ENCODE measurements around the gene CES3.
"Not testable (repeated sequence)": the region's sequence is repeated elsewhere in the genome, so short reads cannot be mapped to it uniquely, and the experiment has no call there.

The CES3 gene

DNA sequence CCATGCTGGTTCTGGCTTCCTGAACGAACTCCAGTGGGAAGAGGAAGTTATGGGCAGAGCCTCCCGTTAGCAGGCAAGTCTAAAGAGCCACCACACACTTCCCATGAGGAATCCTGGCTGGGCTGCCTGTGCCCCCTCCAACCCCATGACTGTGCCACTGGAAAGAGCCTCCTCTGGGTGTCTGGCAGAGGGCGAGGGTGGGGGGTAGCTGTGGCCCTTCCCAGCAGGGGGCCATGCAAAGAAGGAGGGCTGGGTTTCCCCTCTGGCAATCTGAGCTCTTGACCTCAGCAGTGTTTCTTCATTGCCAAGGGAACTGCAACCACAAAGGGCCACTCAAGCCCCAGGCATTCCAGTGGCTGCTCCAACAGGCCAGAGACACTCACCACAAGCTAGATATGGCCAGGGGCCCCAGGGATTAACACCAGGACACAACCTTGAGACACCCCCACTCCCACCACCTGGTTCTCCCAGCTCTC, 34.1 kb upstream of the CES3 start:
- DNase-seq: no peak

DNA sequence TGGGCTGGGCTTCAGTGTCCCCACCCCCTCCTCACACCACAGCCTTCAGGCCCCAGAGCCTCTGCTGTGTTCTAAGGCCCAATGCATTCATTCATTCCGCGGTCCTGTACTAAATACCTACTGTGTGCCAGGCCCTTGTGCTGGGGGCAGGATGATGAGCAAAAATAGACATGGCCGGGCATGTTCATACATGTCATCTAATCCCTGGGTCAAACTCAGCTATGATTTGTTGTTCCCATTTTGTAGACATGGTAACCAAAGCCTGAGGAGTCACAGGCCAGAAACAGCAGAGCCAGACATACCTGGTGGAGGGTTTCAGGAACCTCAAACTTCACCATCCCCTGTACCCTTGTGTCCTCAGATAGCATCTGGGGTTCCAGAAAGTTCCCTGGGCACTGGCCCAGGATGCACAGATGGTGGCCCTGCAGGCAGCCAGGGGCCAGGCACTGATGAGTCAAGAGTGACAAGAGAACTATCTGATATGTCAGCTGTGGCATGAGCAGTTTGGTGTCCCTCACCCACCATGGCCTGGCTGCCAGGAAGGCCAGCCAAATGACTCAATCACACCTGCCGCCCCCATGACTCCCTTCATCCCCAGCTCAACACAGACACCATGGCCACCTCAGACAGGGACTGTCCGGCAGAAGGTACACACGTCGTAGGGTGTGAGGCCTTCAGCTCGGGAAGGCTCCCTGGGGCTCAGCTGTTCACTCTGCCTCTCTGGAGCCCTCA, 33.0 kb upstream of the CES3 start:
- DNase-seq: no peak

DNA sequence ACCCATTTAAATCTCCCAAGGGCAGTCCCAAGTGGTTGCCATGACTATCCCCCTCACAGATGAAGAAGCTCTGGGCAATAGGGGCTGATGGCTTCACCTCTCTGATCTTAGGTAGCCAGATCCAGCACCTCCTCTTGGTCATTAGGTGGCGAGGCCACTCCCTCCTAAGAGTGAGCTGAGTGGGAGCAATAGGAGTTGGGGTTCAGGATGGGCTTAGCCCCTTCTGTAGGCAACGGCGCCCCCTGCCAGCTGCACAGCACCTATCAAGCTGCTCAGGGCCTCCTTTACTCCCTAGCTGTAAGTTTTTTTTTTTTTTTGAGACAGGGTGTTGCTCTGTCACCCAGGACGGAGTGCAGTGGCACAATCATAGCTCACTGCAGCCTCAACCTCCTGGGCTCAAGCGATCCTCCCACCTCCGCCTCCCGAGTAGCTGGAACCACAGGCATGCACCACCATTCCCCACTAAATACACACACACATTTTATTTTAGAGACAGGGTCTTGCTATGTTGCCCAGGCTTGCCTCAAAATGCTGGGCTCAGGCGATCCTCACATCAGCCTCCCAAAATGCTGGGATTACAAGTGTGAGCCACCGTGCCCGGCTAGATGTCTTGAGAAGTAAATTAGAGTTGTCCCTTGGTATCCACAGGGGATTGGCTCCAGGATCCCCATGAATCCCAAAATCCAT, 32.2 kb upstream of the CES3 start:
- no peak for DNase-seq

DNA sequence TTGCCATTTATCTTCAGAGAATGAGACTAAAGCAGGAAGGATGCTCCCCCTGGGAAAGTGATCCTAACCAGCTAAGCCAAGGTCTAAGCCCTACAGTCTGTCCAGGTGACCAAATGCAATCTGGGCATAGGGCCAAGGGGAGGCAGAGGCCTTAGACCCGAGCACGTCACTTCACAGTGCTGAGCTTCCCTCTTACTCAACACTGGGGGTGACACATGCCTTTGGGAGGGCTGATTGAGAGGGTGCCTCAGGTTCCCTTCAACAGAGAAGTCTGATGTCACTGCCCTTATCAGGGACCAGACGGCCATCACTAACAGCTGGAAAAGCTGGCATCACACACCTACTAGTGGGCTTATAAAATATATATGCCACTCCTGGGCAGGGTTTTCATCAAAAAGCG, 30.9 kb upstream of the CES3 start:
- DNase-seq: no peak

DNA sequence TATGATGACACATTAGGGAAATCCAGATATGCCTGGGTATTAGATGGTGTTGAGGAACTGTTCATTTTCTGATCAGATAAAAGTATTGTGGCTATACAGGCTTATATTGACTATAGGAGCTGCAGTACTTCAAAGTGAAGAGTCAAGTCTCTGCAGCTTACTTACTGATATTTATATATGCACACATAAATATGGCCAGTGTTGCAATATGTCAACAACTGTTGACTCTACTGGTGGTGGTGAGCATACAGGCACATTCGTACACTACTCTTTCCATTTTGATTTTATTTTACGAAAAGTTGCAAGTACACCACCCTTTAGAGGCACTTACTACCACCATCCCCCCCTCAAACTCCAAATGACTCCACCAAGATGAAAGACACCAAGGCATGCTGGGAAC, 29.4 kb upstream of the CES3 start:
- DNase-seq: no peak

DNA sequence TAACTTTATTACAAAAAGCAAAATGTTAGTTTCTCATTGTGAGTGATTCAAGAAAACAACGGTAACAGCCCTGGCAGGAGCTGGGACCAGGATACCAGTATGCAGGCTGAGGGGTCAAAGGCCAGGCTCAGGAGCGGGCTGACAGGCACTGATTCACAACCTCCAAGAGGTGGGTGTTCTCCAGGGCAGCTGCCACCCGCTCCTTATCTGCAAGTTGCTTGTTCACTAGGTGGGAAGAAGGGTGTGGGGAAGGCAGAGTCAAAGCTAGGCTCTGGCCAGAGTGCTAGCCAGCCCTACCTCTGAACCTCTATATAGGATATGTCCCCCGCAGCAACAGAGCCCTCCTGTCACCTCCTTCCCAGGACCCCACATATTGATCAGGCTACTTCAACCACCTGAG, 29.0 kb upstream of the CES3 start:
- no peak for DNase-seq

DNA sequence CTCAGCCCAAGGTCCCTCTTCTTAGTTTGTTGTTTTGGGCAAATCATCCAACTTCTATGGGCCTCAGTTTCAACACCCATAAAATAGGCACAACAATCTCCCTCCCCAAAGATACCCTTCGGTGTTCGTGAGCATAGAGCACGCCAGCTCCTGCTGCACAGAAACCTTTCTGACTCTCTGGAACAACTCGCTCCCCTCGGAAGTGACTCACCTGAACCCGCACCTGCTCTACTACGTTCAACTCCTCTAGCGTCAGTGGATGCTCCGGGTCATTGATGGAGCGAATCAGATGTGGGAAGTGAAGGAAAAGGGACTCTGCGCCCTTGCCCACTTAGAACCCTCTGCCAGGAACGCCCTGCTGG, 27.3 kb upstream of the CES3 start:
- DNase-seq: no peak

DNA sequence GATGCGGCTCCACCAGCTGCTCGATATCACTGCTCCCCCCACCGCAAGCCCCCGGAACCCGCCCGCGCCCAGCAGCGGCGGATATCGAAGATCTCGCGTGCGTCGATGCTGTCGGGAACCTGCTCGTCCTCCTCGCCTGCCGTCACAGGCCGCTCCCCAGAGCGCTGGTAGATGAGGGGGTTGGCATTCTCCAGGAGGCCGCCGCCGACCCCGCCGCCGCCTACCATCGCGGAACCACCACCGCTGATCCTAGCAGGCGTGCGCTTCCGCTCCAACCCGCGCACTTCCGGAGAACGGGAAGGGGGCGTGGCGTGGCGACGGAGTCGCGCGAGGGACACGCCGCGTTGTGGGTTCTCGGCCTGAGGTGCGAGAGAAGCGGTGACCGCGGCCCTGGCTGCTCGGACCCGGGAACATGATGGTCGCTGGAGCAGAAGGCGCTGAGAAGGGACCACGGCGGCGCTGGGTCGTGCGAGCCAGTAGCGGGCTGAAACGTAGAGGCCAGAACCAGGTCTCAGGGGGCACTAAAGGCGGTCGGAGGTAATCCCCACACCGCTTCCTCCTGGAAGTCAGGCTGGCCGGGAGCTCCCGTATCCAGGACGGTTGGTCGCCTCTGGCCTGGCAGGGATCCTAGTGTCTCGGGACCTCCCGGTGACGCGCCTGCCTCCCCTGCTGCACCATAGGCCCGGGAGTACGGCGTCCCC, 26.8 kb upstream of the CES3 start, which contains the start of gene CIAO2B:
TSS of gene CIAO2B (minus strand) at position 265 of the 701 bp plus-strand sequence. CDS start at position 227, 38 bp downstream.
- DNase-seq: peak; percentile 55 to 80

DNA sequence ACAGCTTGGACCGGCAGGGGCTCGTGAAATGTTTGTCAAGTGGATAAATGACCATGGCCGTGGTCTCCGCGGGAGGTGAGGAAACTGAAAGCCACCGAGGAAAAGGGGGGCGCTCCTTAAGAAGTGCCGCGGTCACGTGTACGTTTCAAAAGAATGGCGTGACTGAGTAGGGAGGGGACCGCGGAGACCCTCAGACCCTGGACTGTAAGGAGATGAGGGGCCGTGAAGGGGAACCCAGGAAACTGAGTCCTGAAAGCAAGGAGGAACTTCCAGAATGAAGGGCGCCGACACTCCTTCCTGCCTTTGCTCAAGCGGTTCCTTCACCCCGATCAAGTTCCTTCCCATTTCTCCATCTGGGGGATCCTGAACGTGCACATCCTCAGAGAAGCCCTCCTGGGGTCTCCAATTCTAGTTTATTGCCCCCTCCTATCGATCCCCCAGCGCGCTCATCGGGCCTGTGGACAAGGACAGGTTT, 26.2 kb upstream of the CES3 start:
- DNase-seq: not testable (repeated sequence)

DNA sequence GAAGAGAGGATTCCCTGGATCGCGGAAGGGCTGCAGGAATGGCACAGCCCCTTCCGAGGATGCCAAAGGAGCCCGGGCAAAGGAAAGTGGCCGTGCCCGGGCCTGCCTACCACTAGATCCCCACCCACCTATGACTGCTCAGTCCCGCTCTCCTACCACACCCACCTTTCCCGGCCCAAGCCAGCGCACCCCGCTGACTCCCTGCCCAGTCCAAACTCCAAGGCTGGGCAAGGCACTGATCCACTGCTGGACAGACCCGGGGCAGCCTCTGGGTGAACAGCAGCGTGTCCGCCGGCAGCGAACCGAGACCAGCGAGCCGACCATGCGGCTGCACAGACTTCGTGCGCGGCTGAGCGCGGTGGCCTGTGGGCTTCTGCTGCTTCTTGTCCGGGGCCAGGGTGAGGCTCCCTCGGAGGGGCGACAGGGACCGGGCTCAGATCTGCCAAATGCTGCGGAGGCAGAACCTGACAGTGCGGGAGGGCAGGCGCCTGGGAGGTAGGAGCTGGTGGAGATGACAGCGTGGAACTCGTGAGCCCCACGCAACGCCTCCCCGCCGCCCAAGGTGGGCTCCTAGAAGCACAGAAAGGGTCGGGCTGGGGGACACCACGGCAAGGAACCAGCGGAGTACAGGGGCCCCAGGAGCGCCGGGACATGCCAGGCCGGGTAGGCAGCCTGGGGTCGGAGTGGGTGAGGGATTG, 25.6 kb upstream of the CES3 start, which contains the start of gene CES2:
TSS of gene CES2 (plus strand) at position 203 of the 698 bp plus-strand sequence. CDS start at position 323, 120 bp downstream.
- no peak for DNase-seq

DNA sequence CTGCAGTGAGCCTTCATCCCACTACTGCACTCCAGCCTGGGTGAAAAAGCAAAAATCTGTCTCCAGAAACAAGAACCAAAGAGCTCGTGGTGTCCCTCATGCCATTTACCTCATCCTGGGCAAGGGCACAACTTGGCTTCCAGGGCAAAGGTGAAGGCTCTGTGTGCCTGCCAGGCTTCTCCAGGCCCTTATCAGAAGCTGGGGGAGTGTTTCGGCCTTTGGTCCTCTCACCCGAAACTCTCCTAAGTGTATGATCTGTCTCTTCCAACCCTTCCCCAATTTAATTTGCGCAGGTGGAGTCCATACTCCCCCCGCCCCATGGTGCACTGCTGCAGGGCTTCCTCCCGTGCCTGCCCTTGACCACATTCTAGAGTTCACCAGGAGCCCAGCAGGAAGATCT, 24.6 kb upstream of the CES3 start:
- no peak for DNase-seq

DNA sequence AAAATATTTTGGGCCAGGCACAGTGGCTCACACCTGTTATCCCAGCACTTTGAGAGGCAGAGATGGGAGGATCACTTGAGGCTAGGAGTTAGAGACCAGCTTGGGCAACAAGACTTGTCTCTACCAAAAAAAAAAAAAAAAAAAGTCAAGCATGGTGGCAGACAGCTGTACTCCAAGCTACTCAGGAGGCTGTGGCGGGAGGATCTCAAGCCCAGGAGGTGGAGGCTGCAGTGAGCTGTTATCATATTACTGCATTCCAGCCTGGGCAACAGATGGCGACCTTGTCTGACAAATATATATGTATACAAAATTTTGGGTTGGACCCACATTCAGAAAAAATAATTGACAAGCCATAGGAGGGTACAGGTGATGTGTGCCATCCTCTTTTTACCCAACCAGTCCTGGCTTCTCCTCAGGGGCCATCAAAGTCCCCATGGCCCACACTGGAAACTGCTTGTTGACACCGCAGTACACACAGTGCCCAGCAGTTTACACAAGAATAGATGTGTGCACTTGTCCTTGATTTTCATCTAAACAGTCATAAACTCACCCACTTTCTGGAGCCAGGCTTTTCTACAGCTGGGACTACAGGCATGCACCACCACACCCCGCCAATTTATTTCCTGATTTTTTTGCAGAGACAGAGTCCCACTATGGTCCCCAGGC, 24.0 kb upstream of the CES3 start:
- no peak for DNase-seq

DNA sequence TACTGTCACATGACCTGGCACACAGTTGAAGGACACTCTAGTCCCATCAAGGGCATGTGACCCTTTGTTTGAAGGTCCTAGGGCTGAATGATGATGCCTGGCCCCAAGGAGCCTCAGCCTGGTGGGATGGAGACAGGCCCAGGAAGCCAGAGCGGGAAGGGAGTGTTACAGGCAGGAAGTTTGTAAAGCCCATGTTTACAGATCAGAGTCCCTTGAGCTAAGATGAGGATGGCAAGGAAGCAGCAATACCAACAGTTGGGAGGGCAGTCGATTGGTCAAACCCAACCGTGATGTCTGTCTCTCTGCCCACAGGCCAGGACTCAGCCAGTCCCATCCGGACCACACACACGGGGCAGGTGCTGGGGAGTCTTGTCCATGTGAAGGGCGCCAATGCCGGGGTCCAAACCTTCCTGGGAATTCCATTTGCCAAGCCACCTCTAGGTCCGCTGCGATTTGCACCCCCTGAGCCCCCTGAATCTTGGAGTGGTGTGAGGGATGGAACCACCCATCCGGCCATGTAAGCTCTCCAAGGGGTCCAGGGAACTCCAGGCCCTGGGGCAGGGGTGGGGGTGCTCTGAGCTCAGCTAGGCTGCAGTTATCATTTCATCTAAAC, 23.2 kb upstream of the CES3 start:
- DNase-seq: no peak

DNA sequence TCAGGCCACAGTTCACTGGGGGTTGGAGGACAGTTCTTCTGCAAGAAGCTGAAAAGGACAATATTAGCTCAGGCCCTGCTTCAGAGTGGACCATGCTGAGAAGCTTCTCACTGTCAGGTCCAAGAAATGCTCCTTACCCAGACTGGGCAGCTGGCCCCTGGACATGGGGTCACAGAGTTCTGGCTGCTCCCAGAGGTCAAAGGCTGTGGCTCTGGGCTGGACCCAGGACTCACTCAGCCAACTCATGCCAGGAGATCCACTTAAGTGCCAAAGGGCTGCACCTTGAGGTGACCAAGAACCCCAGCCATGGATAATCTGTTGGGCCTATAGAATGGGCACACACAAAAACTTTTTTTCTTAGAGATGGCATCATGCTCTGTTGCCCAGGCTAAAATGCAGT, 21.7 kb upstream of the CES3 start:
- no peak for DNase-seq

DNA sequence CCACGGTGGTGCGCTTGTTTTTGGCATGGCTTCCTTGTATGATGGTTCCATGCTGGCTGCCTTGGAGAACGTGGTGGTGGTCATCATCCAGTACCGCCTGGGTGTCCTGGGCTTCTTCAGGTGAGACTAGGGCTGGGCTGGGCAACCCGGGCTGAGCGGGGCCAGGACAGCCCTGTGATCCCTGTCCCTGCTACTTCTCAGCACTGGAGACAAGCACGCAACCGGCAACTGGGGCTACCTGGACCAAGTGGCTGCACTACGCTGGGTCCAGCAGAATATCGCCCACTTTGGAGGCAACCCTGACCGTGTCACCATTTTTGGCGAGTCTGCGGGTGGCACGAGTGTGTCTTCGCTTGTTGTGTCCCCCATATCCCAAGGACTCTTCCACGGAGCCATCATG, 20.8 kb upstream of the CES3 start:
- DNase-seq: no peak

DNA sequence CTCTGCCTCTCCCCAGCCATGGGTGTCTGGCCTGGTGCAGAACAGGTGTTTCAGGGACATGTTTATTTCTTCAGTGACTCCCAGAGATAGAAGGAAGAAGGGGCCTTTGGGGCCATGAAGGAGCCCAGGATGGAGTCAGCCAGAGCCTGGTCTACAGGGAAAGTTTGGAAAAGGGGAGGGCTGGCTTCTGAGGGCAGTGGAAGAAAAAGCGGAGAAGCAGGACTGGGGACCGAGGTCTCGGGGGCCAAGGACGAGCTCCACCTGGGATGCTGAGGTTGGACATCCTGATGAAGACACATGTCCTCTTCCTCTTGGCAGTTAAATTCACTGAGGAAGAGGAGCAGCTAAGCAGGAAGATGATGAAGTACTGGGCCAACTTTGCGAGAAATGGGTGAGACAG, 18.1 kb upstream of the CES3 start:
- DNase-seq: no peak

DNA sequence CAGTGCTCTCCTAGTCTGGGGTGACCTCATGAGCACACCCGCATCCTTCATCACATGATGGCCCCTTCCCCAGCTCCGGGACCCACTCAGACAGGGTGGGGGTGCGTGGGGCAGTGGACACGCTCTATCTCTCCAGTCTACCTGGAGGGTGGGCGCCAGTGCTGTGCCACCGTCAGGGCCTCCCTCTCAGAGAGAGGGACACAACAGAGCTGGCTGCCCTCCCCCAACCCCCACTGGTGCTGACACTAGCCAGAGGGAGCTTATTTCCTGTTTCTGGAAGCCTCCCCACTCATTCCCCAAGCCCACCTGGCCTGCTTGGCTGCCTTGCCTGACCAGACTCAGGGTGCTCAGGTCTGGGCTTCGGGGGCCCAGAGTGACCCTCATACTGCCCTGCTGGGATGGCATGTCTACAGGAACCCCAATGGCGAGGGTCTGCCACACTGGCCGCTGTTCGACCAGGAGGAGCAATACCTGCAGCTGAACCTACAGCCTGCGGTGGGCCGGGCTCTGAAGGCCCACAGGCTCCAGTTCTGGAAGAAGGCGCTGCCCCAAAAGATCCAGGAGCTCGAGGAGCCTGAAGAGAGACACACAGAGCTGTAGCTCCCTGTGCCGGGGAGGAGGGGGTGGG, 17.5 kb upstream of the CES3 start:
- no peak for DNase-seq

DNA sequence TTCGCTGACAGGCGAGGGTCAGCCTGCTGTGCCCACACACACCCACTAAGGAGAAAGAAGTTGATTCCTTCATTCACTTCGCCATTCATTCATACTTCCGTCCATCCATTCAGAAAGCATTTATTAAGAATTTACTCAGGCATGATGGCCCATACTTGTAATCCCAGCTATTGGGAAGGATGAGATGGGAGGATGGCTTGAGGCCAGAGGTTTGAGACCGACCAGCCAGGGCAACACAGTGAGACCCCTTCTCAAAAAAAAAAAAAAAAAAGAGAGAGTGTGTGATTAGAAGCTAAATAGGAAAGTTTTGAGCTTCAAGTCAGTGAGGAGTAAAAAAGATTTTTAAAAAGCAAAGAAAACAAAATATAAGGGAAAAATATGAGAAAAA, 17.0 kb upstream of the CES3 start:
- no peak for DNase-seq

DNA sequence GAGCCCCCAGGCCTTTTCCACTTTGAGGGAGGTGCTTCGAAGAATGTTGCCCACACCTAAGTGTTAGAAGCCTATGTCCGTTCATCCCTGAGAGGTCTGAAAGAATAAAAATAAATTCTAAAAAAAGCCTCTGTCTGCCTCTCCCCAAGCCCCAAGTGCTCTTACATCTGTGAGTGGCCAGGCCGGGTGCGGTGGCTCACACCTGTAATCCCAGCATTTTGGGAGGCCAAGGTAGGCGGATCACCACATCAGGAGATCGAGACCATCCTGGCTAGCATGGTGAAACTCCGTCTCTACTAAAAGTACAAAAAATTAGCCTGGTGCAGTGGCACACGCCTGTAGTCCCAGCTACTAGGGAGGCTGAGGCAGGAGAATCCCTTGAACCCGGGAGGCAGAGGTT, 16.1 kb upstream of the CES3 start:
- DNase-seq: not testable (repeated sequence)

DNA sequence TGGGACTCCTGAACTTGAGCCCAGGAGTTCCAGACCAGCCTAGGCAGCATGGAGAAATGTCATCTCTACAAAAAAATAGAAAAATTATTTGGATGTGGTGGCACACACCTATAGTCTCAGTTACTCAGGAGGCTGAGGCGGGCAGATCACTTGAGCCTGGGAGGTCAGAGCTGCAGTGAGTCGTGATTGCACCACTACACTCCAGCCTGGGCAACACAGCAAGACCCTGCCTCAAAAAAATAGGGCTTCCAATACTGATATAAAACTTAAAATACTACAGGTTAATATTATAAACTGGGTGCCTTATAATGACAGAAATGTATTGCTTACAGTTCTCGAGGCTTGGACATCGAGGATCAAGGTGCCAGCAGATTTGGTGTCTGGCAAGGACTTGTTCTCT, 15.1 kb upstream of the CES3 start:
- no peak for DNase-seq

DNA sequence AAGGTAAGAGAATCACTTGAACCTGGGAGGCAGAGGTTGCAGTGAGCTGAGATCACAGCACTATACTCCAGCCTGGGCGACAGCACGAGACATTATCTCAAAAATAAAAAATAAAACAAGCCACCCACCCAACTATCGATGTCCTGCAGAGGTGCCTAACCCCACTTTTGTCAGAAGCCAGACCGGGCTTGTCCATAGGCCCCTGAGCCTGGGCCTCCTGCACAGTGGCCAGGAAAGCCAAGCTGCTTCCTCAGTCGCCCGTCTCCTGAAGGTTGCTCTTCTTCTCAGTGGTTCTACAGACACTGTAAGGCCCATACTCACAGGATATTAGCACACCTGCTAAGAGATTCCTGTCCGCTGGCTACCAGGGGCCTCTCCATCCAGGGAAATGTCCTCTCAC, 14.5 kb upstream of the CES3 start:
- no peak for DNase-seq

DNA sequence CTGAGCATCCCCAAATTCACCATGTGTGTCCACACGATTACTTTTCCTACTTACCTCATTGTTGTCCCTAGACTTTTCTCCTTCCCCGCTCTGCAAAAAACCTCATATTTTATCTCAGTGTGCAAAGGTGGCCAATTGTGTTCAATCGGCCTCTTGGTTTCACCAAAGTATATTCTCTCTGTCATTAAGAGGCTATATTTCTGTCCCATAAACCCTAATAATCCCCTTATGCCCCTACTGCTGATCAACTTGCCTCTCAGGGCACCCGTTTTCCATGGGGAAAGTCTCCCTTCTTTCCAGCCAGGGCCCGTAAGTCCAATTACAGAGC, 14.1 kb upstream of the CES3 start:
- DNase-seq: no peak
